Measurements from ENCODE around the gene GOSR1.
"Not testable (repeated sequence)": the region's sequence is repeated elsewhere in the genome, so short reads cannot be mapped to it uniquely, and the experiment has no call there.

The GOSR1 gene

DNA sequence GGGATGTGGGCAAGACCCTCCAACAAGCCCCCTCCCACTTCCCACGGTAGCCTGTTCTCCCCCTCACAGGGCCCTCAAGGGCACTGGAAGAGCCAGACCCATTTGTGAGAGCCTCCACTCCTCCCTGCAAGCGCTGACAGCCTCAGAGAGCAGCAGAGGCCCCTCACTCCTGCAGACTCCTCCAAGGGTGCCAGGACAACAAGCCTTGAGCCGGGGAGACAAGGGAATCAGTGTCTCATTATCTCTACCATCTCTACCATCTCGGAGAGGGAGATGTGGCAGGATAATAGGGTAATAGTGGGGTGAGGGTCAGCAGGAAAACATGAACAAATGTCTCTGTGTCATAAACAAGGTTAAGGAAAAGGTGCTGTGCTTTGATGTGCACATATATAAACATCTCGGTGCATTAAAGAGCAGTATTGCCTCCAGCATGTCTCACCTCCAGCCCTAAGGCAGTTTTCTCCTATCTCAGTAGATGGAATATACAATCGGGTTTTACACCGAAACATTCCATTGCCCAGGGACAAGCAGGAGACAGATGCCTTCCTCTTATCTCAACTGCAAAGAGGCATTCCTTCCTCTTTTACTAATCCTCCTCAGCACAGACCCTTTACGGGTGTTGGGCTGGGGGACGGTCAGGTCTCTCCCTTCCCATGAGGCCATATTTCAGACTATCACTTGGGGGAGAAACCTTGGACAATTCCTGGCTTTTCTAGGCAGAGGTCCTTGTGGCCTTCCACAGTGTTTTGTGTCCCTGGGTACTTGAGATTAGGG lies 86.1 kb downstream of the GOSR1 start:
- H3K4me3 ChIP-seq (ENCODE audit: insufficient read length, low read depth); H3K9ac ChIP-seq (ENCODE audit: insufficient read length, low read depth); DNase-seq (ENCODE audit: low read depth, low spot score); H3K27me3 ChIP-seq (ENCODE audit: insufficient read depth, insufficient read length); H3K9me3 ChIP-seq (ENCODE audit: insufficient read depth, low read length); H3K36me3 ChIP-seq (ENCODE audit: insufficient read depth, insufficient read length, low read length): not testable (repeated sequence)
- peaks cover 11% of the 10 kb centered on the region for H3K4me1 ChIP-seq (ENCODE audit: insufficient read depth, insufficient read length)

DNA sequence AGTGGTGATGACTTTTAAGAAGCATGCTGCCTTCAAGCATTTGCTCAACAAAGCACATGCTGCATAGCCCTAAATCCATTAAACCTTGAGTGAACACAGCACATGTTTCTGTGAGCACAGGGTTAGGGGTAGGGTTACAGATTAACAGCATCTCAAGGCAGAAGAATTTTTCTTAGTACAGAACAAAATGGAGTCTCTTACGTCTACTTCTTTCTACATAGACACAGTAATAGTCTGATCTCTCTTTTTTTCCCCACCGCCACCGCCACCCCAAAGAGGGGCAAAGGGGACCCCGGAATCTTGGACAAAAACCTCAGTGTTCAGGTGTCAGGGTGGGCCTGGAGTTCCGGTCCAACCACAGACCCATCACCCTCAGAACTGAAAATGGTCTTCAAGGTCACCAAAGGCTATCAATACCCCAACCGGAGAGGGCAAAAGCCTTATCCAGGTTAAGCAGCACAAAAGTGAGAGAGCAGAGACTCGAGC lies 86.7 kb downstream of the GOSR1 start:
- H3K9me3 ChIP-seq (ENCODE audit: insufficient read depth, low read length) = not testable (repeated sequence)
- DNase-seq (ENCODE audit: low read depth, low spot score) = peak; percentile 47

DNA sequence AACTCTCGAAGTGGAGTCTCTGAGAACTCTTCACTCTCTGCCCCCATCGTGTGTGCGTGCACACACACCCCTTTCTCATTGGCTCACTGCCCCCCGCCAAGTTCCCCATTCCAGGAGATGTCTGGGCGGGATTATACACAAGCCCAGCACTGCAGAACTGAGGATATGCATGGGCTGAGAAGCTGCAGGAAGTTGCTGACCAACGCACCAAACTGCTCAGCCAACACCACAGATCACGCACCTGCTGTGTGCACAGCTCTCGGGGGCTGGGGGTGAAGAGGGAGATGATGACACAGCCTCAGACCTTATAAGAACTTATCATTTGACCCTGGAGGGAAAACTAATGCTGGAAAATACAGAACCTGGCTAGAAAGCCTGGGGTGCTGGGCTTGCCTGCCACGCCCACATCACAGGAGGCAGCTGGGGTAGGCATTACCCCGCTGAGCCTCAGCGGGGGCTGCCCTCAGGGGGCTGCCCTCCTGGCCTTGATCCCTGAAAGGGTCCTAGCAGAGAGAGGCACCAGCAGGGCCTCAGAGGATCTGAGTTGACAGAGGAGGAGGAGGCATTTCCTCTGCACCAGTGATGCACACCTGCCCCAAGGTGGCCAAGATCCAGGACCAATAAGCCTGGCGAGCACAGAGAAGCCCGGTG lies 87.3 kb downstream of the GOSR1 start:
- DNase-seq (ENCODE audit: low read depth, low spot score); H3K9ac ChIP-seq (ENCODE audit: insufficient read length, low read depth); H3K9me3 ChIP-seq (ENCODE audit: insufficient read depth, low read length); H3K4me3 ChIP-seq (ENCODE audit: insufficient read length, low read depth); H3K27me3 ChIP-seq (ENCODE audit: insufficient read depth, insufficient read length); H3K36me3 ChIP-seq (ENCODE audit: insufficient read depth, insufficient read length, low read length): not testable (repeated sequence)
- peaks cover 11% of the 10 kb centered on the region for H3K4me1 ChIP-seq (ENCODE audit: insufficient read depth, insufficient read length)

More for the DNA sequence above, 86.7 kb downstream of the GOSR1 start:
- not testable (repeated sequence) for H3K9ac ChIP-seq (ENCODE audit: insufficient read length, low read depth); H3K27me3 ChIP-seq (ENCODE audit: insufficient read depth, insufficient read length); H3K36me3 ChIP-seq (ENCODE audit: insufficient read depth, insufficient read length, low read length); H3K4me3 ChIP-seq (ENCODE audit: insufficient read length, low read depth)
- H3K4me1 ChIP-seq (ENCODE audit: insufficient read depth, insufficient read length) = peaks cover 11% of the 10 kb centered on the region

DNA sequence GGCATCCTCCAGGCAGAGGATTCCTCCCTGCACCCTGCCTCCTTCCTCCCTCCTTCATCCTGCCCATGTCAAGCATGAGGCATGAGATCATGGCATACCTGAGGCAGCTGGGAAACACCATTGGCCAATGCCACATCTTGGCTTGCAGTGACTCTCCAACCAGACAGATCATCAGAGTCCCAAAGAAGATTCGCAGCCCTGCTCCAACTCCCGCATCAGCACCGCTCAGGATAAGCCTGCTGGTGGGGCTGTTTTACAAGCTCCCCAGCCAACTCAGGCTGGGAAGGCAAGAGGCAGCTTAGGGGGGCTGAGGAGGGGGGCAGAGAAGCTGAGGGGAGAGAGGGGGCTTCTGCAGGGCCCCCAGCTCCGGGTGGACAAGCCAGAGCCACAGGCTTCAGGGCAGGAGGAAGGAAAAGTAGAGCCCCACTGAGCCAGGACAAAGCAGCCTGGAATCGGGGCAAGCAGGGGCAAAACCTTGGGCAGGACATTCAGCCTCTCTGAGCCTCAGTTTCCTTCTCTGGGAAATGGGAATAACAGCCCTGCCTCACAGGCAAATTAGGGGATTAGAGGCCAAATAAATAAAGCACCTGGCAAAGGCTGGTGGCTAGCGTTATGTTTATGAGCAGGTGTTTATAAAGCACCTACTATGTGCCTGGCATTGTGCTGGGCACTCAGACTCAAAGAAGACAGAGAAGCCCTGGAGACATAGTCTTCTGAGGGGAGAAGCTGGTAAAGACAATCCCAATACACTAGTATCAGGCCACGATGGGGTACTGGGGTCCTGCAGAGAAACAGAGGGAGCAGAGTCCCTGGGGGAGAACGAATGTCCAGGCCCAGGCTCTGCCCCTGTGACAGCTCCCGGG lies 88.1 kb downstream of the GOSR1 start:
- no peaks in the 10 kb centered on the region for H3K9me3 ChIP-seq (ENCODE audit: insufficient read depth, low read length)
- DNase-seq (ENCODE audit: low read depth, low spot score) = no peak
- H3K9ac ChIP-seq (ENCODE audit: insufficient read length, low read depth) = no peak overlapping the region
- no peaks in the 10 kb centered on the region for H3K27me3 ChIP-seq (ENCODE audit: insufficient read depth, insufficient read length)
- TF ChIP-seq YY1 (IDR thresholded peaks at IDR 0.05; ENCODE audit: insufficient read depth, insufficient read length) = no peak
- H3K4me3 ChIP-seq (ENCODE audit: insufficient read length, low read depth) = no peak overlapping the region
- H3K36me3 ChIP-seq (ENCODE audit: insufficient read depth, insufficient read length, low read length) = no peaks in the 10 kb centered on the region
- H3K4me1 ChIP-seq (ENCODE audit: insufficient read depth, insufficient read length) = peaks cover 14% of the 10 kb centered on the region

DNA sequence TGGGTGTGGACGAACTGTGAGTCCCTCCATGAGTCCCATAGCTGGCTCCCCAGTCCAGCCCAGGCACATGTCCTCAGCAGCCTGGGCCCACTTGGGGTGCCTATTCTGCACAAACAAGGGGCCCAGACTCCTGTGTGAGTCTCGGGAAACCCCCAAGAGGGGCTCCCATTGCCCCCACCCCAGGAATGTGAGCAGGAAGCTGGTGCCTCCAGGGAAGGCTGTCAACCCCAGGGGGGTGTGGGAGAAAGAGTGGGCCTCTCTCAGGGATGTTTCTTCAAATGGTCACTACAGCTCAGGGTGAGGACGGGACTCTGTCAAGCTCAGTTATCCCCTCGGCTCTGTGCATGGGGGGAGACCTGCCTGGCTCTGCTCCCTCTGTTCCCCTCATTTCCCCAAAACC lies 88.9 kb downstream of the GOSR1 start:
- not testable (repeated sequence) for DNase-seq (ENCODE audit: low read depth, low spot score); H3K36me3 ChIP-seq (ENCODE audit: insufficient read depth, insufficient read length, low read length); H3K27me3 ChIP-seq (ENCODE audit: insufficient read depth, insufficient read length); H3K9me3 ChIP-seq (ENCODE audit: insufficient read depth, low read length); H3K9ac ChIP-seq (ENCODE audit: insufficient read length, low read depth); H3K4me3 ChIP-seq (ENCODE audit: insufficient read length, low read depth)
- peaks cover 14% of the 10 kb centered on the region for H3K4me1 ChIP-seq (ENCODE audit: insufficient read depth, insufficient read length)

DNA sequence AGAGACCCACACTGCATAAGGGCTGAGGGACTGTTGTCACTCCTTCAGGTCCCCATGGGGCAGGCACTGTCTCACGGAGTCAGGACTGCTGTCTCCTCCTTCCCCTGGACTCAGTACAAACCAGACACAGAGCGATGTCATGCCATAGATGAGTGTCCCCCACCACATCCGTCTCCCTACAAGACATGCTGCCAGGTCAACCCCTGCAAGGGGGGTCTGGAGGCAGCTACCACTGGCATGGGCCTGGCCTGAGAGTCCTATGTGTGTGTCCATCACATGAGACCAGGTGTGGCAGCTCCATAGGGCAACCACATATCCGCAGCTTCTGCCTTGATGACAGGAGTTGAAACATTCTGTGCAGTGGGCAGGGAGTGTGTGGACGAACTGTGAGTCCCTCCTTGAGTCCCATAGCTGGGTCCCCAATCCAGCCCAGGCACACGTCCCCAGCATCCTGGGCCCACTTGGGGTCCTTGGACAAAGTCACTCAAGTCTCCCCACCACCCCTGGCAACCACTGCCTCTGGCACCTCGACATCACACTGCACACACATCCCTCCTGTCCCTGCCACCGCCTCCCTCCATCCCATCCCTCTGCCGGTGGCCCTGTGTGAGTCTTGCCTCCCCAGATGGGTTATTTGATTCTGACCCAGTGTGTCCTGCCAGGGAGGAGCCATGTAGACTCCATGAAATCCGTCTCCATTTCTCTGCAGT lies 89.5 kb downstream of the GOSR1 start:
- H3K9ac ChIP-seq (ENCODE audit: insufficient read length, low read depth); H3K36me3 ChIP-seq (ENCODE audit: insufficient read depth, insufficient read length, low read length); DNase-seq (ENCODE audit: low read depth, low spot score); H3K4me3 ChIP-seq (ENCODE audit: insufficient read length, low read depth); H3K9me3 ChIP-seq (ENCODE audit: insufficient read depth, low read length); H3K27me3 ChIP-seq (ENCODE audit: insufficient read depth, insufficient read length): not testable (repeated sequence)
- H3K4me1 ChIP-seq (ENCODE audit: insufficient read depth, insufficient read length) = peaks cover 14% of the 10 kb centered on the region

DNA sequence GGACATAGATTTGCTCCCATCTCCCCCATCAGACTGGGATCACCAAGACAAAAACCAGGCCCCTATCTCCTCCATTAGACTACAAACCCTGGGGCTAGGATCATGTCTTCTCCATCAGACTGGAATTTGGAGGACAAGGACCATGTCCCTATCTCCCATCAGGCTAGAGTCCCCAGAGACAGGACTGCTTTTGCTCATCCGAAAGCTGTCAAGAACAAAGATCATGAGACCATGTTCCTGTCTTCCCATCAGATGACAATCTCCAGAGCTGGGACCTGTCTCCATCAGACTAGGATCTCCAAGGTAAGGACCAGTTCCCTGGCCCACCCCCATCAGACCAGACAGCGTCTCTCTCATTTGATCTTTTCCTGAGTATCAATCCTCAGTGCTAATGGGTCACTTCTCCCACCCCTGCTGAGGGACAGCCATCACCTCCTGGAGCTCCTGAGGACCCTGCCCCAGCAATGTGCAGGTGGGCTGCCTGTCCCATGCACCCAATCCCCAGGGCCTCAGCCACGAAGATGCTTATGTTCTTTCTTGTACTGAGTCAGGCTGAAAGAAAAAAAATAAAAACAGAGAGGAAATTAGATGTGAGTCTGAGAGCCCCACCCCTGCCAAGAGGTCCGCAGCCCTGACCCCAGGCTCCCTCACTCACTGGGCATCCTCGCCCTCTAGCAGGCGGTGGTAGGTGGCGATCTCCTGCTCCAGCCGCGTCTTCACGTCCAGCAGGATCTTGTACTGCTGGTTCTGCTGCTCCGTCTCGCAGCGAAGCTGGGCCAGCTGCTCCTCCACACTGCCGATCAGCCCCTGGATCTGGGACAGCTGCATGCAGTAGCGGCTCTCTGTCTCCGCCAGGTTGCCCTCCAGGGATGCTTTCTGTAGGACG lies 90.3 kb downstream of the GOSR1 start:
- DNase-seq (ENCODE audit: low read depth, low spot score) = no peak
- no peaks in the 10 kb centered on the region for H3K9me3 ChIP-seq (ENCODE audit: insufficient read depth, low read length)
- no peak for TF ChIP-seq SUZ12 (IDR thresholded peaks at IDR 0.05; ENCODE audit: extremely low read depth, insufficient read depth, insufficient read length)
- TF ChIP-seq YY1 (IDR thresholded peaks at IDR 0.05; ENCODE audit: insufficient read depth, insufficient read length) = no peak
- no peak for TF ChIP-seq ZNF274 (IDR thresholded peaks at IDR 0.05; ENCODE audit: low read depth, low read length)
- no peaks in the 10 kb centered on the region for H3K36me3 ChIP-seq (ENCODE audit: insufficient read depth, insufficient read length, low read length)
- H3K9ac ChIP-seq (ENCODE audit: insufficient read length, low read depth) = no peak overlapping the region
- H3K27me3 ChIP-seq (ENCODE audit: insufficient read depth, insufficient read length) = no peaks in the 10 kb centered on the region
- peaks cover 14% of the 10 kb centered on the region for H3K4me1 ChIP-seq (ENCODE audit: insufficient read depth, insufficient read length)
- no peak overlapping the region for H3K4me3 ChIP-seq (ENCODE audit: insufficient read length, low read depth)

All from NT2/D1 (cell line).